NCI-H526 treated with DMSO at 0.1 percent for 48 hours (cell line): ENCODE data around the gene TBC1D10A.

Experiments used
- DNase-seq: peaks from one replicate; lab custom pipeline; 2025; lab: John Stamatoyannopoulos, UW

The TBC1D10A gene

GRCh38 chr22:30285176-30285845, 41.4 kb downstream of the TBC1D10A start:
- no peak for DNase-seq

- DNase-seq: no peak
These were observed 42.1 kb downstream of the TBC1D10A start for GRCh38 chr22:30284666-30285065.

- no peak for DNase-seq
These were observed 42.6 kb downstream of the TBC1D10A start for GRCh38 chr22:30284172-30284571.

- no peak for DNase-seq
These were observed 43.4 kb downstream of the TBC1D10A start for GRCh38 chr22:30283342-30283741.

- DNase-seq: no peak
These were observed 44.1 kb downstream of the TBC1D10A start for GRCh38 chr22:30282616-30283046.

GRCh38 chr22:30280505-30280904, 46.2 kb downstream of the TBC1D10A start:
- no peak for DNase-seq

- no peak for DNase-seq
These were observed 46.8 kb downstream of the TBC1D10A start for GRCh38 chr22:30279932-30280331.

- DNase-seq: no peak
These were observed 47.5 kb downstream of the TBC1D10A start for GRCh38 chr22:30279046-30279788.

GRCh38 chr22:30277547-30278344, 49.0 kb downstream of the TBC1D10A start:
- no peak for DNase-seq

- DNase-seq: no peak
These were observed 50.7 kb downstream of the TBC1D10A start for GRCh38 chr22:30276039-30276438.

- DNase-seq: no peak
These were observed 51.1 kb downstream of the TBC1D10A start for GRCh38 chr22:30275625-30276024.

- DNase-seq: no peak
These were observed 52.3 kb downstream of the TBC1D10A start for GRCh38 chr22:30274437-30274812.

- DNase-seq: no peak
These were observed 52.9 kb downstream of the TBC1D10A start for GRCh38 chr22:30273711-30274436.

GRCh38 chr22:30272781-30273601, 53.8 kb downstream of the TBC1D10A start:
- DNase-seq: no peak

GRCh38 chr22:30270832-30271231, 55.9 kb downstream of the TBC1D10A start:
- no peak for DNase-seq

GRCh38 chr22:30268331-30268730, 58.4 kb downstream of the TBC1D10A start:
- DNase-seq: no peak

GRCh38 chr22:30267382-30268302, 59.1 kb downstream of the TBC1D10A start:
- DNase-seq: no peak

GRCh38 chr22:30266445-30267381, 60.0 kb downstream of the TBC1D10A start, which contains the start of gene OSM:
TSS of gene OSM (minus strand) at chr22:30266851. CDS start at chr22:30266799, 52 bp downstream.
- no peak for DNase-seq
